Lower leg skin (tissue), 3 donors: ENCODE data around the gene PLCXD3.

Source experiments
- CTCF ChIP-seq, 3 donors: fragments of 450-650 bp; IDR thresholded peaks; one replicate each; pipeline ENCODE4 v1.5.1; 2016; ENCODE audit warnings: antibody characterized with exemption in 3 of 3, mild to moderate bottlenecking in 3 of 3, moderate library complexity in 2 of 3
- POLR2A ChIP-seq, 2 donors: fragments of 450-650 bp; IDR thresholded peaks; one replicate each; pipeline ENCODE4 v1.6.1; 2016 to 2017; ENCODE audit warnings: antibody characterized with exemption in 2 of 2, mild to moderate bottlenecking in 1 of 2, moderate library complexity in 1 of 2

GRCh38 chr5:41365369-41365768, 145.0 kb downstream of the PLCXD3 start:
- TF ChIP-seq CTCF (IDR thresholded peaks at IDR 0.05) (no peak), POLR2A (IDR thresholded peaks at IDR 0.05) (no peak)
